ENCODE data around the gene IL17C. TPM values are rescaled to one million over a fixed set of nuclear protein-coding genes. Genes with fewer than 3 reads are reported as not detected.
A peak's percentile ranks its signal among the peaks of the same experiment; 100 is the strongest.
"Not testable (repeated sequence)": the region's sequence is repeated elsewhere in the genome, so short reads cannot be mapped to it uniquely, and the experiment has no call there.

IL17C gene
- total RNA-seq, 2 donors from 2014 or later: 0.97 TPM; not detected in 1

DNA sequence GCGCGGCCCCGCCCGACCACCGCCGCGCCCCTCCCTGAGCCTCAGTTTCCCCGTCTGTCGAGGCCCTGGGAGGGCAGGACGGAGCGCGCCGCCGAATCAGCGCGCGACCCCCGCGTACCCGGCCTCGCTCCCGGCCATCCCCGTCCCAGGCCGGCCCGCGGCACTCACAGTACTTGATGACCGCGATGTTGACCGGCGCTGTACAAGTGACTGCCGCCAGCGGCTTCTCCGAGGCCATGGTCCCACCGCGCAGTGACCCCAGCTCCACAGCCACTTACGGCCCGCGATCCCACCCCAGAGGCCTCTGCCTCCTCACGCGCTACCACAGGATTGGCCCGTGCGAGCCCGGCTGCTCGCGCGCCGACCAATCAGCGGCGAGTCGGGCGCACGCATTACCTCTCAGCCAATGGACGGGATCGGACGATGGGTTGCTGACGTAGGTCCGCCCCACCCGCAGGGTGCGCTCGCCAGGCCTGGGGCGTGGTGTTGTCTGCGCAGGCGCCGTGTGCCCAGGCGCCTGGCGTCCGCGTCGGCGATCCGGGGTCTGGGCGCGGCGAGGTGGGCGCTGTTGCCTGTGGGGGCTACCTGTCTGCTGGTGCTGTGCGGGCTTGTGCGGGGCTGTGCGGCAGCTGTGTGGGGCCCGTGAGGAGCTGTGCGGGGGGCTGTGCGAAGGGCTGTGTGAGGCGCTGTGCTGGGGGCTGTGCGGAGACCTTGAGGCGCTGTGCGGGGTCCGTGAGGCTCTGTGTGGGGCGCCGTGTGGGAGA is 24.7 kb downstream of the IL17C start, which contains the start of gene MVD:
Gene MVD (minus strand): TSS at position 249 of the 764 bp plus-strand sequence. CDS start 11 bp downstream, at position 238.
- H3K36me3 ChIP-seq: no peaks in the 10 kb centered on the region
- TF ChIP-seq POLR2A (IDR thresholded peaks at IDR 0.05) (peak; percentile 89), POLR2AphosphoS5 (IDR thresholded peaks at IDR 0.05) (peak; percentile 98)
- TF ChIP-seq, protein P1, sequence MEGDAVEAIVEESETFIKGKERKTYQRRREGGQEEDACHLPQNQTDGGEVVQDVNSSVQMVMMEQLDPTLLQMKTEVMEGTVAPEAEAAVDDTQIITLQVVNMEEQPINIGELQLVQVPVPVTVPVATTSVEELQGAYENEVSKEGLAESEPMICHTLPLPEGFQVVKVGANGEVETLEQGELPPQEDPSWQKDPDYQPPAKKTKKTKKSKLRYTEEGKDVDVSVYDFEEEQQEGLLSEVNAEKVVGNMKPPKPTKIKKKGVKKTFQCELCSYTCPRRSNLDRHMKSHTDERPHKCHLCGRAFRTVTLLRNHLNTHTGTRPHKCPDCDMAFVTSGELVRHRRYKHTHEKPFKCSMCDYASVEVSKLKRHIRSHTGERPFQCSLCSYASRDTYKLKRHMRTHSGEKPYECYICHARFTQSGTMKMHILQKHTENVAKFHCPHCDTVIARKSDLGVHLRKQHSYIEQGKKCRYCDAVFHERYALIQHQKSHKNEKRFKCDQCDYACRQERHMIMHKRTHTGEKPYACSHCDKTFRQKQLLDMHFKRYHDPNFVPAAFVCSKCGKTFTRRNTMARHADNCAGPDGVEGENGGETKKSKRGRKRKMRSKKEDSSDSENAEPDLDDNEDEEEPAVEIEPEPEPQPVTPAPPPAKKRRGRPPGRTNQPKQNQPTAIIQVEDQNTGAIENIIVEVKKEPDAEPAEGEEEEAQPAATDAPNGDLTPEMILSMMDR (IDR thresholded peaks at IDR 0.05): peak in 1 of 4 experiments; percentile 17
- peak within 1 kb of the TSS; percentile 67 to 91 for H3K4me3 ChIP-seq
- peak within 1 kb of the TSS; percentile 71 to 88 for H3K27ac ChIP-seq
- under 1% methylated on average over 57 of the region's 88 CpGs for WGBS
- DNase-seq (ENCODE audit: low spot score): peak; percentile 97
- H3K9me3 ChIP-seq: no peaks in the 10 kb centered on the region
- intact Hi-C loops (cut with DNase I): loop anchor here (2.0 kb wide), 1 partner anchor 92 kb away; the partner anchor contains the start of gene ZC3H18
- H3K4me1 ChIP-seq (replicated peaks): no peaks in the 10 kb centered on the region
- H3K27me3 ChIP-seq (replicated peaks; ENCODE audit: insufficient read depth): no peaks in the 10 kb centered on the region

DNA sequence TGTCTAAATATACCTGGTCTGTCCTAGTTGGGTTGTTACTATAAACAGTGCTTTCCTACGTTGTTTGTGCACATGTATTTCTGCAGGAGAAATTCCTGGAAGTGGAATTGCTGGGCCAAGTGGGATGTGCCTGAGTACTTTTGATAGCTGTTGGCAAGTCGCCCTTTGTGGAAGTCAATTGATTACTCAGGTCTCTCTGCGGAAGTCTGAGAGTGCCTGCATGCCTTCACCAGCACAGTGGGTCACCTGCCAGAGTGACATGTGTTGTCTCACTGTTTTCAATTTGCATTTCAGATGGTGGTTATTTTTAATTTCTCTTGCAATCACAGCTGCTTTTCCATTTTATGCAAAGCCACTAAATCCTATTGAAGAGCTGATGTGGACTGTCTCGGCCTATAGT is 26.8 kb downstream of the IL17C start:
- no peaks in the 10 kb centered on the region for H3K27me3 ChIP-seq (replicated peaks; ENCODE audit: insufficient read depth)
- no peak overlapping the region for H3K27ac ChIP-seq
- intact Hi-C loops (cut with DNase I): no loop called here
- no peaks in the 10 kb centered on the region for H3K9me3 ChIP-seq
- 66% methylated on average over 4 of the region's 4 CpGs for WGBS
- H3K4me1 ChIP-seq (replicated peaks): no peaks in the 10 kb centered on the region
- H3K36me3 ChIP-seq: no peaks in the 10 kb centered on the region
- TF ChIP-seq, protein P1 (IDR thresholded peaks at IDR 0.05): no peak
- TF ChIP-seq POLR2AphosphoS5 (IDR thresholded peaks at IDR 0.05): no peak
- no peak for TF ChIP-seq POLR2A (IDR thresholded peaks at IDR 0.05)
- DNase-seq (ENCODE audit: low spot score): no peak
- H3K4me3 ChIP-seq: no peak overlapping the region

DNA sequence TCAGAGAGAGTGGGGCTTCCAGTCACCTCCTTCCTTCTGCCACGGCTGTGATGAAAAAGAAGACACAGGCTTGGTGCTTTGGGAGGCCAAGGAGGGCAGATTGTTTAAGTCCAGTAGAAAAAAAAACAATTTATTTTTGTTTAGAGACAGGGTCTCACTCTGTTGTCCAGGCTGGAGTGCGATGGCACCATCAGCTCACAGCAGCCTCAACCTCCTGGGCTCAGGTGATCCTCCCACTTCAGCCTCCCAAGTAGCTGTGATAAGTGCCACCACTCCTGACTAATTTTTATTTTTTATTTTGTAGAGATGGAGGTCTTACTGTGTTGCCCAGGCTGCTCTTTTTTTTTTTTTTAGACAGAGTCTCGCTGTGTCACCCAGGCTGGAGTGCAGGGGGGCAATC is 27.2 kb downstream of the IL17C start:
- Histone ChIP-seq H3K4me3 (no peak overlapping the region), H3K9me3 (no peaks in the 10 kb centered on the region), H3K27ac (no peak overlapping the region), H3K36me3 (no peaks in the 10 kb centered on the region), H3K4me1 (replicated peaks) (no peaks in the 10 kb centered on the region), H3K27me3 (replicated peaks; ENCODE audit: insufficient read depth) (no peaks in the 10 kb centered on the region)
- intact Hi-C loops (cut with DNase I): no loop called here
- no peak for DNase-seq (ENCODE audit: low spot score)
- WGBS: 90% methylated on average over 3 of the region's 3 CpGs
- no peak for TF ChIP-seq POLR2A (IDR thresholded peaks at IDR 0.05)
- no peak for TF ChIP-seq POLR2AphosphoS5 (IDR thresholded peaks at IDR 0.05)
- TF ChIP-seq, protein P1 (IDR thresholded peaks at IDR 0.05): no peak

- 69% methylated on average over 5 of the region's 5 CpGs for WGBS
Measured at GRCh38 chr16:88667461-88667860, 29.1 kb downstream of the IL17C start.

DNA sequence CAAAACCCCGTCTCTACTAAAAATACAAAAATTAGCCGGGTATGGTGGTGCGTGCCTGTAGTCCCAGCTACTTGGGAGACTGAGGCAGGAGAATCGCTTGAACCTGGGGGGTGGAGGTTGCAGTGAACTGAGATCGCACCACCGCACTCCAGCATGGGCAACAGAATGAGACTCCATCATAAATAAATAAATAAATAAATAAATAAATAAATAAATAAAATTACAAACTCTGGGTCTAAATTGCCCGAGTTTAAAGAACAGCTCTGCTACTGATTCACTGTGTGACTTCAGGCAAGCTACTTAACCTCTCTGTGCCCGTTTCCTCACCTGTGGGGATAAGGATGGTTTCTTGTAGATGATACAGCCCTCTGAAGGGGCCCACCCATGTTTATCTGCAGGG is 31.1 kb downstream of the IL17C start:
- H3K9me3 ChIP-seq; intact Hi-C loops (cut with DNase I); DNase-seq (ENCODE audit: low spot score); H3K4me3 ChIP-seq; H3K27ac ChIP-seq; H3K27me3 ChIP-seq (replicated peaks; ENCODE audit: insufficient read depth); H3K4me1 ChIP-seq (replicated peaks); H3K36me3 ChIP-seq: not testable (repeated sequence)
- 93% methylated on average over 8 of the region's 8 CpGs for WGBS

More at GRCh38 chr16:88667461-88667860, 29.1 kb downstream of the IL17C start:
- no peak overlapping the region for H3K27ac ChIP-seq
- TF ChIP-seq POLR2A (IDR thresholded peaks at IDR 0.05): no peak
- TF ChIP-seq POLR2AphosphoS5 (IDR thresholded peaks at IDR 0.05): no peak
- TF ChIP-seq, protein P1 (IDR thresholded peaks at IDR 0.05): no peak
- intact Hi-C loops (cut with DNase I): no loop called here
- no peaks in the 10 kb centered on the region for H3K4me1 ChIP-seq (replicated peaks)
- no peaks in the 10 kb centered on the region for H3K27me3 ChIP-seq (replicated peaks; ENCODE audit: insufficient read depth)
- no peak overlapping the region for H3K4me3 ChIP-seq
- H3K36me3 ChIP-seq: no peaks in the 10 kb centered on the region
- DNase-seq (ENCODE audit: low spot score): no peak
- H3K9me3 ChIP-seq: no peaks in the 10 kb centered on the region

Data from prostate gland (tissue), 2 donors.